HG02938 (cell line): Measurements from ENCODE around the gene PRR35.

Experiments used
- ATAC-seq: cut with Tn5 transposase; IDR thresholded peaks from one replicate; pipeline ENCODE4 v1.9.1; 2021; ENCODE audit warnings: mild to moderate bottlenecking, moderate library complexity; ENCODE audit not compliant: unreplicated experiment

PRR35 gene

GRCh38 chr16:560204-560700 lies at the start of gene PRR35:
PRR35 (plus strand) TSS chr16:560394; CDS start chr16:563295, 2,901 bp downstream.
- no peak for ATAC-seq

- ATAC-seq: no peak
Measured at GRCh38 chr16:512802-513201, 47.4 kb upstream of the PRR35 start.

GRCh38 chr16:513950-514349 lies 46.2 kb upstream of the PRR35 start:
- ATAC-seq: no peak

GRCh38 chr16:515175-515938 lies 44.8 kb upstream of the PRR35 start:
- no peak for ATAC-seq

DNA sequence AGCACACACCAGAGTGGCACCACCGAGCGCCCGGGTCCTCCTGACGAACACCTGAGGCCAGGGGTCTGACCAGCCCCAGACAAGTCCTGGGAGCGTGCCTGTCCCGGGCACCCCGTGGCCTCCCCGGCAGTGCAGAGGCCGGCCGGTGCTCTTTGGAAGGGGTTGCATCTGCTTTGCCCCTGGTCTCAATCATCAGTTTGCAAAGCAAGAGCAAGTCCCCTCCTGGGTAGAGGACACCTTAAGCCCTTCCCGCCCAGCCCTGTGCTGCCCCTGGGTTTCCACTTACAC lies 44.3 kb upstream of the PRR35 start:
- no peak for ATAC-seq

GRCh38 chr16:516301-516700 lies 43.9 kb upstream of the PRR35 start:
- ATAC-seq: no peak

DNA sequence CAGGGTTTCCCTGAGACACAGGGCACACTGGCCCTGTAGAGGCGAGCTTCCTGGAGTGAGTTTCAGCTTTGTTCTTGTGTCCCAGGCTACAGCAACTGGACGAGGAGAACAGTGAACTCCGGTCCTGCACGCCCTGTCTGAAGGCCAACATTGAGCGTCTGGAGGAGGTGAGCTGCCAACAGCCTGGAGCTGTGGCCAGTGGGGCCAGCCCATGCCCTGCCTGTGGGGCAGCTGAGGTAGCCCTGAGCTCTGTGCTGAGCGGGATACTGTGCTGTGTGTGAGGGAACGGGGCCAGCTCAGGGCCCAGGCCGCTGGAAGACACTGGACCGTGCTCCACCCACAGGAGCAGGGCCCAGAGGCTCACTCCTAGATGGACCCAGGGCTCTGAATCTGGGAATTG lies 41.3 kb upstream of the PRR35 start:
- no peak for ATAC-seq

- ATAC-seq: no peak
Measured at GRCh38 chr16:519425-519824, 40.8 kb upstream of the PRR35 start.

- ATAC-seq: no peak
Measured at GRCh38 chr16:519841-520687, 40.1 kb upstream of the PRR35 start.

DNA sequence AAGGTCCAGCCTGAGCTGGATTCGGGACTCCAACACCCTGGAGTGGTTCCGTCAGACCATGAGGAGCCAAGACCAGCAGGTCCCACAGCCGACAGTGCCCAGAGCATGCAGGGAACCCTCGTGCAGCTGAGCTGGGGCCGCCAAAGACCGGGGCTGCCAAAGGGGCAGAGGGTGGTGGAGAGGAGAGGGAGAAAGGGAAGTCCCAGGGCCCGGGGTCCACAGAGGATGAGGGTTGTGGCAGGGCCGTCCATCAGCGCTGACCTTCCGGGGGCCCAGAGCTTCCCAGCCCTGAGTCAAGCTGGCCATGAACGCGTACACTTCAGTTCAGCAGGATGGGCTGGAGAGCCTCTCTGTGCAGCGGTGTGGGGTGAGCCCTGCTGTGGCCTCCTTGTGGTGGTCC lies 39.3 kb upstream of the PRR35 start:
- ATAC-seq: no peak

DNA sequence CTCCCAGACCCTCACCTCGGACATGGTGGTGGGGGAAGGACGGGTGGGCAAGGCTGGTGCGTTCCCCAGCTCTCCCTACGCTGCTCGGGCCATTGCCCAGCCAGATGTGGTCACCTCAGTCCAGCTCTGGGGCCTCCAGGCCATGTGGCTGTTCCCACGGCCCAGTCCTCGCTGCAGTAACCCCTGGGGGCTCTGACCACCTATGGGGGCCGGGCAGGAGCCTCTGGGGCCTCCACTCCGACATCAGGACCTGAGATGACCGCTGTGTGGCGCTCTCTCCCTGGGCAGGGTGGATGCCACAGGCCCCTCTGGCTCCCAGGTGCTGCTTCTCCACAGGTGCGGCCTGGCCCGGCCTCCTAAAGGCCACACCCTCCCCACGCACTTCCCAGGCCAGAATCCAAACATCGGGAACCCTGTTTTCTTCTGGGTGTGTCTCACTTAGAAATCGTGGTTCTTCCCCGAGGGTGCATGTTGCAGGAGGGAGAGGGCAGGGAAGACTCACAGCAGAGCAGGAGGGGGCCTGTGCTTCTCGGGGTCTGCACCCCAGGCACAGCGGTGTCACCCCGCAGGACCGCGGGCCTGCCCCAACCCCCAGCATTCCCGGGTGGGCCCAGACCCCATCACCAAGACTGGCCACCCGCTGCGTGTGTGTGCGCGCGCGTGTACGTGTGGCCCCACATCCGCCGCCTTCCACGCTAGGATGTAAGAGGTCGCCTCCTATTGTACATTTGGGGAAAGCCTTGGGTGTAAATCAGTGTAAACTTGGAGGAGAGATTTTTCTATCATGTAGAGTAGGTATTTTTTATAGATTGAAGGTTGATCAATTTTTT lies 38.6 kb upstream of the PRR35 start:
- ATAC-seq: no peak

DNA sequence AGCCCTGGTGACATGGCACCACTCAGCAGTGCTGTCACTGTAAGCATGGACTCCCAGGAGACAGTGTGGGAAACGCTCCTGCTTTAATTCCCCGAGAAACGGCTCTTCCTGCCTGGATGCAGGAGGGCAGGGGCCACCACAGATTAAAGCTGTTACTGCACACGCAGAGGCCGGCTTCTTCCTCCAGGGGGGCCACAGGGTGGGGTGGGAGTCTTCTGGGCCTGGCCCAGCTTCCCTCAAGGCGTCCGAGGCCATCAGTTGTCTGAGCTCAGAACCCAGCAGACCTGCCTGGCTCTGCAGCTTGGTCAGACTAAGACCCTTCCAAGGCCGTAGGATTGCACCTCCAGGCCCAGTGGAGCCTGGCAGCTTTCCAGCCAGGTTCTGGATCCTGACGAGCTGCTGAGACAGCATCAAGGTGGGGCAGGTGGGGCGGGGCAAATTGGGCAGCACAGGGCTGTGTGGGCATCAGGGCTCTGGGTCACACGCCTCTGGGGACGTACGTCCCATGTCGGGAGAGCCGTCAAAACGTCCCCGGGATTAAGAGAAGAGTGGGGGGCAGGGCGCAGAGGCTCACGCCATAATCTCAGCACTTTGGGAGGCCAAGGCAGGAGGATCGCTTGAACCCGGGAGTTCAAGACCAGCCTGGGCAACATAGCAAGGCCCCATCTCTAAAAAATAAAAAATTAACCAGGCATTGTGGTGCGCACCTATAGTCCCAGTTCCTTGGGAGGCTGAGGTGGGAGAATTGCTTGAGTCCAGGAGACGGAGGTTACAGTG lies 37.7 kb upstream of the PRR35 start:
- no peak for ATAC-seq

- no peak for ATAC-seq
Measured at GRCh38 chr16:523097-523741, 37.0 kb upstream of the PRR35 start.

DNA sequence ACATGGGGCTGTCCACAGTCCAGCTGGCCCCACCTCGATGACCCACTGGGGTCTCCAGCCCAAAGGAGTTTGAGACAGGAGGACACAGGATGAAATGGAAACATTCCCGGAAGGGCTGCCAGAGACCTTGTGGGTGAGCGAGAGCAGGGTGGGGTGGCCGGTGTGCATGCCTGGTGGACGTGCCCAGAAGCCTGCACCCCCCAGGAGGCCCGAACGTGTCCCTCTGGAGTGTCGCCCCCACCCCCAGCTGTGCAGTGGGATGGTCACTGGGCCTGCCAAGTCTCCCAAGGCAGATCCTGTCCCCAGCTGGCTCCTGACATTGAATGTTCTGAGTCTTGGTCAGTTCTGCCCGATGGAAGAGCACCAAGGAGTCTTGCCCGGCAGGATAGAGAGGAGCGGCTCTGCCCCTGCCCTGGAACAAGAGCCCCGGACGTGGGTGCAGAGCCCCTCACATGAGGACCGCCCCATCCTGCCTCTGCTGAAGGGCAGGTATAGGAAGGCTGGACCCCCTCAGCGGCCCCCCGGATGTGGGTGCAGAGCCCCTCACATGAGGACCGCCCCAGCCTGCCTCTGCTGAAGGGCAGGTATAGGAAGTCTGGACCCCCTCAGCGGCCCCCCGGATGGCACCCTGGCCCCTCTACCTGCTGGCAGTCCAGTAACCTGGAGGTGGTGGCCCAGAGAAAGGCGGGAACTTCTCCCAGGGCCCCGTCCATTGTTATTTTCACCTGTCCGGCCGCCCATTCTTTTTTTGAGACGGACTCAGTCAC lies 35.7 kb upstream of the PRR35 start:
- no peak for ATAC-seq

GRCh38 chr16:525123-525519 lies 35.1 kb upstream of the PRR35 start:
- no peak for ATAC-seq

DNA sequence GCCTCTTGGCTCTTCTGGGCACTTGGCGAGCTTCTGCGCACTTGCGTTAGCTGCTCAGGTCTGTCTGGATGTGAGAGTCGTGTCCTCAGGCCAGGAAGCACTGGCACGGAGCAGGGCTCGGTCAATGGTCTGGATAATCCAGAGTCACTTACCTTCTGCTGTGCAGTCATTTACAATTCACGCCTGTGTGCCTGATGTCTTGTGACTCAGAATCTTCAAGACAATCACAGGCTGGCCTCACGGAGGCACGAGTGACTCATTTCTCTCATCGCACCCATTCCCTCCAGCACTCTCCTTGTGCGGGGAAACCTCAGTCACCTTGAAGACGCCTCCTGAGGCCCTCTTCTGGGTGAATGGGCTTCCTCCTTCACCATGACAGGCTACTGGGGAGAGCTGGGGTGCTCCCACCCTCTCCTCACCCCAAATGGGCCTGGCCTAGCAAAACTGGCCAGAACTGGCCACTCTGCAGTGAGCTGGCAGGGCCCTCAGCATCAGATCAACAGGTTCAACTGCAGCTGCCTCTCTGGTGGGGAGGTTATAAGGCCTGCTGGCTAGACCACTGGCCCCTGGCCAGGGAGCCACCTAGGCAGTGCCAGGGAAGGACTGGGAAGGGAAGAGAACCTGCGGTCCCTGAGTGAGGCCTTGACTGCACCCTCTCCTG lies 34.5 kb upstream of the PRR35 start:
- ATAC-seq: no peak

GRCh38 chr16:526181-527014 lies 33.8 kb upstream of the PRR35 start:
- ATAC-seq: no peak
